Sigmoid colon (tissue), 7 donors: Measurements from ENCODE around the gene CSTF3. TPM values are rescaled to one million over a fixed set of nuclear protein-coding genes. Genes with fewer than 3 reads are reported as not detected.
"Not testable (repeated sequence)": the region's sequence is repeated elsewhere in the genome, so short reads cannot be mapped to it uniquely, and the experiment has no call there.

Experiments used
- DNase-seq: peaks from one replicate; pipeline ENCODE4 v3.0.0-alpha.2; 2019
- H3K27ac ChIP-seq, 4 donors: fragments of 200-600 bp; sonication (generic); one replicate each; pipeline ENCODE4 v1.5.1; 2016 to 2019; ENCODE audit warnings: mild to moderate bottlenecking in 1 of 4
- H3K27me3 ChIP-seq, 3 donors: fragments of 200-600 bp; sonication (generic); one replicate each; pipeline ENCODE4 v1.5.1; 2019; ENCODE audit warnings: mild to moderate bottlenecking in 1 of 3
- H3K36me3 ChIP-seq, 4 donors: fragments of 200-600 bp; sonication (generic); one replicate each; pipeline ENCODE4 v1.5.1; 2016 to 2019
- H3K4me1 ChIP-seq, 4 donors: fragments of 200-600 bp; sonication (generic); one replicate each; pipeline ENCODE4 v1.5.1; 2017 to 2019
- H3K4me3 ChIP-seq, 4 donors: fragments of 200-600 bp; sonication (generic); one replicate each; pipeline ENCODE4 v1.5.1; 2017 to 2019; ENCODE audit warnings: mild to moderate bottlenecking in 2 of 4, moderate library complexity in 1 of 4
- H3K9me3 ChIP-seq, 4 donors: fragments of 200-600 bp in 3 of 4; sonication (generic) in 3 of 4; one replicate each; pipeline versions ENCODE4 v1.5.1 to v1.6.1; 2013 to 2019
- CTCF ChIP-seq, 4 experiments: fragments of 450-650 bp in 3 of 4; fragments of 200-600 bp in 1 of 4; IDR thresholded peaks; one replicate each; pipeline ENCODE4 v1.5.1; 2016 to 2019; ENCODE audit warnings: antibody characterized with exemption in 4 of 4, mild to moderate bottlenecking in 3 of 4, moderate library complexity in 2 of 4
- EP300 ChIP-seq, 4 donors: sonication (generic); formaldehyde crosslinking; IDR thresholded peaks; one replicate each; pipeline ENCODE4 v1.6.1; 2017; ENCODE audit warnings: antibody characterized with exemption in 4 of 4
- POLR2A ChIP-seq, 2 donors: fragments of 450-650 bp; IDR thresholded peaks; one replicate each; pipeline ENCODE4 v1.6.1; 2016; ENCODE audit warnings: antibody characterized with exemption in 2 of 2, mild to moderate bottlenecking in 2 of 2, moderate library complexity in 2 of 2
- POLR2AphosphoS5 ChIP-seq, 4 donors: sonication (generic); formaldehyde crosslinking; IDR thresholded peaks; one replicate each; pipeline ENCODE4 v1.6.1; 2017; ENCODE audit warnings: antibody characterized with exemption in 4 of 4
- WGBS, 2 donors: extraction: QIAGEN DNeasy Blood & Tissue Kit; methylation state at CpG; one replicate each; pipeline ENCODE4 v1.1.7; 2013; 5-methylcytosine and 5-hydroxymethylcytosine counted together
- intact Hi-C: fragments of 100-400 bp; cut with DNase I; formaldehyde crosslinking; loops from one replicate; pipeline ENCODE4 v1.15.1; 2023
- polyA plus RNA-seq, 3 donors: library from polyadenylated mRNA; stranded (reverse); fragments of 200-250 nt; gene quantifications; one replicate each; pipeline ENCODE4 v1.2.3, GENCODE V29; 2013
- total RNA-seq, 4 donors: library from RNA; depleted of rRNA; stranded (reverse); fragments of >200 nt; gene quantifications; one replicate each; pipeline ENCODE4 v1.1.0, GENCODE V29; 2016
- donor health status: healthy with polysubstance abuse.
- donor health status: Bipolar disorder and iron deficiency.
- donor health status: healthy.

Gene CSTF3
- total and polyA plus RNA-seq, 7 donors, result 9.9 to 20.8 (median 11.6) TPM

- Histone ChIP-seq H3K36me3 (no peaks in the 10 kb centered on the region), H3K27ac (no peak overlapping the region), H3K9me3 (no peaks in the 10 kb centered on the region), H3K27me3 (no peaks in the 10 kb centered on the region), H3K4me1 (no peaks in the 10 kb centered on the region), H3K4me3 (no peak overlapping the region)
- intact Hi-C loops, result no loop called here
- 95 to 98% methylated on average over 2 of the region's 2 CpGs for WGBS, 2 donors
- DNase-seq, result no peak
- TF ChIP-seq CTCF (IDR thresholded peaks at IDR 0.05) (no peak), POLR2A (IDR thresholded peaks at IDR 0.05) (no peak), EP300 (IDR thresholded peaks at IDR 0.05) (no peak), POLR2AphosphoS5 (IDR thresholded peaks at IDR 0.05) (no peak)
Measured at GRCh38 chr11:33125025-33125424, 36.3 kb downstream of the CSTF3 start.

GRCh38 chr11:33122696-33123095 lies 38.6 kb downstream of the CSTF3 start:
- DNase-seq, H3K27ac ChIP-seq, H3K36me3 ChIP-seq, intact Hi-C loops, H3K9me3 ChIP-seq, H3K4me1 ChIP-seq, H3K4me3 ChIP-seq, H3K27me3 ChIP-seq: not testable (repeated sequence)
- 98% methylated on average over 1 of the region's 1 CpG for WGBS, 2 donors

- Histone ChIP-seq H3K36me3 (no peaks in the 10 kb centered on the region), H3K27ac (no peak overlapping the region), H3K9me3 (no peaks in the 10 kb centered on the region), H3K4me3 (no peak overlapping the region), H3K27me3 (no peaks in the 10 kb centered on the region), H3K4me1 (no peaks in the 10 kb centered on the region)
- TF ChIP-seq CTCF (IDR thresholded peaks at IDR 0.05) (no peak), POLR2A (IDR thresholded peaks at IDR 0.05) (no peak), POLR2AphosphoS5 (IDR thresholded peaks at IDR 0.05) (no peak), EP300 (IDR thresholded peaks at IDR 0.05) (no peak)
- intact Hi-C loops, result no loop called here
- DNase-seq, result no peak
Measured at GRCh38 chr11:33116535-33116934, 44.7 kb downstream of the CSTF3 start.

GRCh38 chr11:33110083-33110482 lies 51.2 kb downstream of the CSTF3 start:
- no peak for TF ChIP-seq POLR2A (IDR thresholded peaks at IDR 0.05)
- no peak for TF ChIP-seq CTCF (IDR thresholded peaks at IDR 0.05)
- H3K36me3 ChIP-seq, result peaks cover 0 to 16% (median 3%) of the 10 kb centered on the region in 4 donors
- no peak overlapping the region for H3K27ac ChIP-seq
- no peaks in the 10 kb centered on the region for H3K9me3 ChIP-seq
- 26 to 69% methylated on average over 1 of the region's 1 CpG for WGBS, 2 donors
- no peak for DNase-seq
- no peaks in the 10 kb centered on the region for H3K27me3 ChIP-seq
- intact Hi-C loops, result no loop called here
- H3K4me3 ChIP-seq, result no peak overlapping the region
- H3K4me1 ChIP-seq, result no peaks in the 10 kb centered on the region

- TF ChIP-seq POLR2AphosphoS5 (IDR thresholded peaks at IDR 0.05), result no peak
- no peak for TF ChIP-seq POLR2A (IDR thresholded peaks at IDR 0.05)
- no peak for TF ChIP-seq EP300 (IDR thresholded peaks at IDR 0.05)
- no peak for TF ChIP-seq CTCF (IDR thresholded peaks at IDR 0.05)
- Histone ChIP-seq H3K27ac (no peak overlapping the region), H3K36me3 (peaks cover 0 to 22% (median 4%) of the 10 kb centered on the region in 4 donors), H3K9me3 (no peaks in the 10 kb centered on the region), H3K4me1 (no peaks in the 10 kb centered on the region), H3K27me3 (no peaks in the 10 kb centered on the region), H3K4me3 (no peak overlapping the region)
- no peak for DNase-seq
- intact Hi-C loops, result no loop called here
Measured at GRCh38 chr11:33109294-33109895, 51.9 kb downstream of the CSTF3 start.
